HepG2 (cell line): ENCODE results near the gene PLK5. TPM values are rescaled to one million over a fixed set of nuclear protein-coding genes. Genes with fewer than 3 reads are reported as not detected.

Experiments
- CHD2 ChIP-seq: IDR thresholded peaks from 2 replicates; pipeline ENCODE4 v1.6.1; 2011; ENCODE audit warnings: low read depth, low read length, improper control_type of control experiment
- CSRNP1 ChIP-seq: sonication (generic); formaldehyde crosslinking; IDR thresholded peaks from 2 replicates; pipeline ENCODE4 v1.8.1; 2023; ENCODE audit warnings: mild to moderate bottlenecking, missing genetic modification reagents
- DMTF1 ChIP-seq: sonication (generic); formaldehyde crosslinking; IDR thresholded peaks from 2 replicates; pipeline ENCODE4 v1.4.0; 2020; ENCODE audit warnings: mild to moderate bottlenecking, missing genetic modification reagents
- ETV6 ChIP-seq: sonication (generic); formaldehyde crosslinking; conservative IDR thresholded peaks from 2 replicates; pipeline ENCODE4 v1.4.0; 2020; ENCODE audit warnings: missing genetic modification reagents
- FOXA1 ChIP-seq, 2 experiments: fragments of 450-650 bp in 1 of 2; sonication (generic) in 1 of 2; formaldehyde crosslinking in 1 of 2; IDR thresholded peaks; 2 replicates each; pipeline versions ENCODE4 v1.4.0 to v1.6.1; 2016 to 2020; ENCODE audit warnings: missing genetic modification reagents in 1 of 2
- RBM39 ChIP-seq: fragments of 200-400 bp; formaldehyde crosslinking; IDR thresholded peaks from one replicate; pipeline ENCODE4 v1.6.1; 2018; ENCODE audit warnings: antibody characterized with exemption, mild to moderate bottlenecking, low read depth, low read length; ENCODE audit not compliant: poor library complexity, severe bottlenecking
- ZBTB2 ChIP-seq: sonication (generic); formaldehyde crosslinking; IDR thresholded peaks from 2 replicates; pipeline ENCODE4 v1.8.0; 2022; ENCODE audit warnings: low read depth, missing genetic modification reagents
- ZBTB42 ChIP-seq: sonication (generic); formaldehyde crosslinking; IDR thresholded peaks from 2 replicates; pipeline ENCODE4 v1.5.0; 2020; ENCODE audit warnings: mild to moderate bottlenecking, missing genetic modification reagents
- ZC3H13 ChIP-seq: sonication (generic); formaldehyde crosslinking; IDR thresholded peaks from 2 replicates; pipeline ENCODE4 v1.8.1; 2023; ENCODE audit warnings: mild to moderate bottlenecking, missing genetic modification reagents, moderate library complexity
- ZKSCAN1 ChIP-seq: fragments of 150-350 bp; IDR thresholded peaks from 2 replicates; pipeline ENCODE4 v1.6.1; 2014; ENCODE audit warnings: low read length
- ZNF318 ChIP-seq: sonication (generic); formaldehyde crosslinking; IDR thresholded peaks from 2 replicates; pipeline ENCODE4 v1.4.0; 2020; ENCODE audit warnings: mild to moderate bottlenecking, missing genetic modification reagents
- ZNF446 ChIP-seq: sonication (generic); formaldehyde crosslinking; IDR thresholded peaks from 2 replicates; pipeline ENCODE4 v1.5.0; 2020; ENCODE audit warnings: mild to moderate bottlenecking, missing genetic modification reagents
- ZNF672 ChIP-seq: sonication (generic); formaldehyde crosslinking; IDR thresholded peaks from 2 replicates; pipeline ENCODE4 v1.8.1; 2022; ENCODE audit warnings: missing genetic modification reagents
- ZNF772 ChIP-seq: sonication (generic); formaldehyde crosslinking; IDR thresholded peaks from 2 replicates; pipeline ENCODE4 v1.5.0; 2020; ENCODE audit warnings: mild to moderate bottlenecking, missing genetic modification reagents
- ZNF776 ChIP-seq: sonication (generic); formaldehyde crosslinking; IDR thresholded peaks from 2 replicates; pipeline ENCODE4 v1.4.0; 2020; ENCODE audit warnings: mild to moderate bottlenecking, missing genetic modification reagents
- polyA plus RNA-seq, 8 experiments: library from polyadenylated mRNA; depleted of rRNA in 3 of 8; stranded (reverse) in 7 of 8; unstranded in 1 of 8; fragments of >200 nt; fragmentation: Illumina TruSeq in 4 of 8; extraction: Trizol in 4 of 8; gene quantifications; 2 replicates each; pipeline versions ENCODE4 v1.2.1 to v1.2.3, GENCODE V29; 2011 to 2016; ENCODE audit warnings: low read depth in 4 of 8, missing spikeins in 1 of 8, mixed read lengths in 1 of 8; ENCODE audit not compliant: insufficient read depth in 1 of 8
- total RNA-seq, 5 experiments: library from RNA; depleted of rRNA; stranded (reverse); fragments of >200 nt; fragmentation: Illumina TruSeq; extraction: Trizol; gene quantifications; 2 replicates each; pipeline ENCODE4 v1.2.3, GENCODE V29; 2016; ENCODE audit warnings: low read depth in 1 of 5

The PLK5 gene
- total and polyA plus RNA-seq, 2 of the 13 experiments (the other 11 are each of a cell fraction or from before 2014, with no cell fraction given): not detected

- no peak for TF ChIP-seq ZBTB42 (CRISPR knock-in tag)
- no peak for TF ChIP-seq RBM39
- TF ChIP-seq ETV6 (CRISPR knock-in tag): peak; percentile 65; the same call in 1 of the 2 replicates
- no peak for TF ChIP-seq DMTF1 (CRISPR knock-in tag)
- peak; percentile 67; the same call in 1 of the 2 replicates for TF ChIP-seq ZC3H13
- 0 out of 2 replicates have a peak, but pooled peaks have one; percentile 54 for TF ChIP-seq CSRNP1 (CRISPR knock-in tag)
- TF ChIP-seq ZKSCAN1: no peak
- peak; percentile 87; the same call in 1 of the 2 replicates for TF ChIP-seq ZNF776 (CRISPR knock-in tag)
- TF ChIP-seq ZNF672 (CRISPR knock-in tag): no peak
- TF ChIP-seq ZNF318 (CRISPR knock-in tag): no peak
- TF ChIP-seq ZBTB2: peak; percentile 60; the same call in 1 of the 2 replicates
- TF ChIP-seq FOXA1 (IDR thresholded peaks at IDR 0.05): no peak
- no peak for TF ChIP-seq FOXA1 (CRISPR knock-in tag; IDR thresholded peaks at IDR 0.05)
- TF ChIP-seq ZNF772 (CRISPR knock-in tag): 0 out of 2 replicates have a peak, but pooled peaks have one; percentile 63
- TF ChIP-seq ZNF446 (CRISPR knock-in tag): 0 out of 2 replicates have a peak, but pooled peaks have one; percentile 31
- TF ChIP-seq CHD2: no peak
These were observed 44.6 kb downstream of the PLK5 start, which contains the start of gene MEX3D (continued) for GRCh38 chr19:1568320-1569019.
